Right cardiac atrium (tissue), 5 donors: ENCODE measurements around the gene ACOXL. TPM values are rescaled to one million over a fixed set of nuclear protein-coding genes. Genes with fewer than 3 reads are reported as not detected.
A peak's percentile ranks its signal among the peaks of the same experiment; 100 is the strongest.

ENCODE experiments used
- ATAC-seq, 2 donors: fragments of 200-7000 bp; cut with Tn5 transposase; one replicate each; pipeline versions ENCODE4 v1.8.0 to v1.9.1; 2020; ENCODE audit warnings: moderate library complexity in 2 of 2, mild to moderate bottlenecking in 1 of 2
- DNase-seq, 3 donors: peaks; one replicate each; pipeline ENCODE4 v3.0.0-alpha.2; 2020
- H3K27ac ChIP-seq: one replicate; pipeline ENCODE4 v1.5.1; 2013; ENCODE audit warnings: mild to moderate bottlenecking, low read length, control low read depth, moderate library complexity
- H3K27me3 ChIP-seq: one replicate; pipeline ENCODE4 v1.6.1; 2013; ENCODE audit not compliant: control insufficient read depth, insufficient read depth
- H3K4me1 ChIP-seq: one replicate; pipeline ENCODE4 v1.6.1; 2013; ENCODE audit warnings: low read length; ENCODE audit not compliant: control insufficient read depth, insufficient read depth
- H3K4me3 ChIP-seq: one replicate; pipeline ENCODE4 v1.5.1; 2013; ENCODE audit warnings: low read length, control low read depth
- H3K9me3 ChIP-seq: one replicate; pipeline ENCODE4 v1.6.1; 2013; ENCODE audit warnings: low read length; ENCODE audit not compliant: control insufficient read depth
- WGBS: extraction: QIAGEN DNeasy Blood & Tissue Kit; methylation state at CpG from one replicate; pipeline ENCODE4 v1.1.7; 2013; 5-methylcytosine and 5-hydroxymethylcytosine counted together
- intact Hi-C, 4 donors: fragments of 100-400 bp; cut with DNase I; formaldehyde crosslinking; loops; one replicate each; pipeline versions ENCODE4 v1.11.0 to v1.14.0; 2022 to 2023
- polyA plus RNA-seq: library from polyadenylated mRNA; stranded (reverse); fragments of 200-250 nt; gene quantifications from one replicate; pipeline ENCODE4 v1.2.3, GENCODE V29; 2013
- total RNA-seq, 4 donors: library from RNA; stranded (reverse); fragmentation: NEBNext Ultra II Directional; extraction: Animal tissue kit (Norgen Biotek cat#: 25700); gene quantifications; one replicate each; pipeline ENCODE4 v1.2.1, GENCODE V29; 2021
- donor health status: healthy with polysubstance abuse.
- donor health status: DM: no; HTN: yes; CAD: no.
- donor health status: DM: no; HTN: no; CAD: no.
- donor health status: DM: no; HTN: yes; CAD: no; lungs with severe emphysema.
- donor health status: DM: yes; HTN: yes; CAD: no.

The ACOXL gene
- total and polyA plus RNA-seq, 5 donors, result 0.02 TPM; not detected in 4

DNA sequence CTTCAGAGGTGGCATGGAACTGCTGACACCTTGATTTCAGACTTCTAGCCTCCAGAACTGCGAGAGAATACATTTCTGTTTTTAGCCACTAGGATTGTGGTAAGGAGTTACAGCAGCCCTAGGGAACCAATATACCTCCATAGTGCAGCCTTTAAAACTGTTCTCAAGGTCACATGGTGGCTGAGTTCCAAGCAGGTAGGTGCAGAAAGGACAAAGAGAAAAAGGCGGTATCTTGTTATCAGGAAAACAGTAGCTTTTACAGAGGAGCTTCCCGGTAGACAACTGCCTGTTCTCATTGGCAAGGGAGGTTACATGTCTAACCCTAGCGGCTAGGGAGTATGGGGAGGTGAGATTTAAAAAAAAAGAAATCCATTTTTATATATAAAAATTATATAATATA is 292.1 kb downstream of the ACOXL start:
- H3K27me3 ChIP-seq, result no peaks in the 10 kb centered on the region
- intact Hi-C loops, result no loop called here
- H3K4me1 ChIP-seq, result no peaks in the 10 kb centered on the region
- DNase-seq (no peak), ATAC-seq (no peak)
- no peaks in the 10 kb centered on the region for H3K9me3 ChIP-seq
- H3K27ac ChIP-seq, result no peak overlapping the region
- 89% methylated on average over 4 of the region's 4 CpGs for whole genome bisulfite sequencing
- no peak overlapping the region for H3K4me3 ChIP-seq

- intact Hi-C loops, result no loop called here
- no peaks in the 10 kb centered on the region for H3K4me1 ChIP-seq
- ATAC-seq (no peak), DNase-seq (no peak)
- 83% methylated on average over 4 of the region's 4 CpGs for WGBS
- H3K27ac ChIP-seq, result no peak overlapping the region
- no peak overlapping the region for H3K4me3 ChIP-seq
- no peaks in the 10 kb centered on the region for H3K9me3 ChIP-seq
- H3K27me3 ChIP-seq, result no peaks in the 10 kb centered on the region
These were observed 292.9 kb downstream of the ACOXL start for GRCh38 chr2:111025288-111025687.

DNA sequence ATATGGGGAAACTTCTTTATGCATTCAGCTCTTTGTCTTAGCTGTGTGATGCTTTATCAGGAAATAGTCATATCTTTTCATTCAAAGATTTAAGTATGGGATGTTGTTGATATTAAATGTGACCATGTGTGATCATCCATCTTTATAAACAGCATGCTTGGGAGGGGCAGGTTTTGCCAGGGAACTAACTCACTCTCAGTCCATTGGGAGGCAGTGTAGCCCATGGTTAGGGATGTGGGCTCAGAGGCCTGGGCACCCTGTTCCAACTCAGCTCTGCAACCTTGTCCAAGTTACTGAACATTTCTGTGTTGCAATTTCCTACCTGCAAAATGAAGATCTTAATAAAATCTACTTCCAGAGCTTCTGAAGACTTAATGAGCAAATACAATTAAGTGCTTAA is 296.3 kb downstream of the ACOXL start:
- no peak for ATAC-seq
- Histone ChIP-seq H3K4me3 (no peak overlapping the region), H3K9me3 (no peaks in the 10 kb centered on the region), H3K4me1 (peaks cover 4% of the 10 kb centered on the region), H3K27ac (no peak overlapping the region), H3K27me3 (no peaks in the 10 kb centered on the region)
- intact Hi-C loops, result no loop called here
- no peak for DNase-seq

DNA sequence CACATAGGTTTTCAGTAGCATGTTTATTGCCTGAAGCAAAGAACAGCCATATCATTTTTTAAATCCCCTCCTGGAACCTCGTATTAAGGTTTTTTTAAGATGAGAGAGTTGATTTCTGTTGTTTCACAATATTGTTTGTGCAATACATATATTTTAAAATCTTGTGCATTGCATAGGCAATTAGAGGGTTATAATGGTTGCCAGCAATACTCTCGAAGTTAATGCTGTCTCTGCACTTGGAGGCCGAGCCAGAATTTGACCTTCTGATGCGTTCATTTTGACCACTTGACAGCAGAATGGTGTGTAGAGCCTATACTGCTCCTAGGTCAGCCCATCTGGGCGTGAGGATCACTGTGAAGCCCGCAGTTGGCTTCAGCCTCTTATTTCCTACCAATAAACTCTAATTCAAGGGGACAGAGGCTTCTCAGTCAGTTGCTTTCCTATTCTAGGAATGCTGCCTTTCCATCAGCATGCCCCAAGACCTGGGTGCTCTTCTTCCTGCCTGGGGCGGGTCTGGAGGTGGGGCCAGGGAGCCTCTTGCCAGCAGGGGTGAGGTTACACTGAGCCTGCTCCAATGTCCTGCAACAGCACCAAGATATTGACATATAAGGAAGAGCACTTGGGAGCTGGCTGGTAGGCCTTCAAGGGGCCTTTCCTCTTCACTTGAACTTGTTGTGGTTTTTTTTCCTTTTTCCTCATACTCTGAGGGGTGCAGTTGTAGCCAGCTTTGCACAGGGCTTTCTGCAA is 297.0 kb downstream of the ACOXL start:
- no peak overlapping the region for H3K4me3 ChIP-seq
- peaks cover 4% of the 10 kb centered on the region for H3K4me1 ChIP-seq
- H3K27ac ChIP-seq, result no peak overlapping the region
- no peak for ATAC-seq
- no peaks in the 10 kb centered on the region for H3K27me3 ChIP-seq
- WGBS, result 61% methylated on average over 7 of the region's 7 CpGs
- intact Hi-C loops, result no loop called here
- H3K9me3 ChIP-seq, result no peaks in the 10 kb centered on the region
- DNase-seq, result no peak

- intact Hi-C loops, result no loop called here
- Histone ChIP-seq H3K27ac (no peak overlapping the region), H3K9me3 (no peaks in the 10 kb centered on the region), H3K4me1 (peaks cover 4% of the 10 kb centered on the region), H3K4me3 (no peak overlapping the region), H3K27me3 (no peaks in the 10 kb centered on the region)
- no peak for ATAC-seq
- 79% methylated on average over 10 of the region's 10 CpGs for WGBS
- no peak for DNase-seq
These were observed 298.0 kb downstream of the ACOXL start for GRCh38 chr2:111030260-111030891.

DNA sequence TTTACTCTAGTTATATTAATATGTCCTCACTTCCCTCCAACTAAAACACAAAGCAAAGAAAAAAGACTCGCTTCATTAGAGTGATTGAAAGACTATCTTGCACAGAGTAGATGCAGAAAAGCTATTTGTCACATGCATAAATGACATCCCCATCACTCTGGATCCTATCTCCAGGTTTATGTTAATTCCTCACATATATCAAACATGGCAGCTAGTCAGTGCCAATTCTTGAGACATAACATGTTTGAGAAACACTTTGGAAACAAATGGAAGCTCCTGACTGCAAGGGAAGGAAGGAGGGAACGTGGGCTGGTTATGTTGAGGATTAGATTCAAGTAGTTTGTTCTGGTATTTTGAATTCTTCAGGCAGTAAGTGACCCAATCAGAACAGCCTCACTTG is 298.6 kb downstream of the ACOXL start:
- Histone ChIP-seq H3K27me3 (no peaks in the 10 kb centered on the region), H3K4me3 (no peak overlapping the region), H3K9me3 (no peaks in the 10 kb centered on the region), H3K4me1 (peaks cover 4% of the 10 kb centered on the region), H3K27ac (no peak overlapping the region)
- intact Hi-C loops, result no loop called here
- 26% methylated on average over 2 of the region's 2 CpGs for WGBS
- no peak for DNase-seq
- ATAC-seq, result no peak

GRCh38 chr2:111031546-111032478 is 299.4 kb downstream of the ACOXL start:
- H3K4me3 ChIP-seq, result no peak overlapping the region
- ATAC-seq (peak; percentile 66 to 72), DNase-seq (no peak)
- peaks cover 4% of the 10 kb centered on the region for H3K4me1 ChIP-seq
- H3K27me3 ChIP-seq, result no peaks in the 10 kb centered on the region
- H3K27ac ChIP-seq, result no peak overlapping the region
- intact Hi-C loops, result no loop called here
- H3K9me3 ChIP-seq, result no peaks in the 10 kb centered on the region
- 48% methylated on average over 15 of the region's 15 CpGs for WGBS

GRCh38 chr2:111032721-111033429 is 300.5 kb downstream of the ACOXL start:
- intact Hi-C loops, result no loop called here
- peak; percentile 25 to 27 for ATAC-seq

DNA sequence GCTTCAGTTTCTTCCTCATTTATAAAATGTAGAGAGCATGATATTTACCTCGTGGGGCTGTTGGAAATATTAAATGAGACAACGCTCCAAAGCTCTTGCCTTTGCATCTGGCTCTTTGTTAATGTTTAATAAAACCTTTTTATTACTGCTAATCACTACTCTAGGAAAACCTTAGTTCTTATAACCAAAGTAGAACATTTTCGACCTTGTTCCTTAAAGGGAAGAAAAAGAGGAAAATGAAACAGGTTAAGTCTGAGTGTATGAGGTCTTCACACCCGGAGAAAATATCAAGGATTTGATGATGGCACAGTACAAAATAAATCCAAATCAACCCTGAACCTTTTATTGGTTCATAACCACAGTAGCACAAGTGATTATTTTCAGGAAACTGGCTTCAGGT is 301.8 kb downstream of the ACOXL start:
- ATAC-seq (no peak), DNase-seq (no peak)
- Histone ChIP-seq H3K4me3 (no peak overlapping the region), H3K27ac (no peak overlapping the region), H3K4me1 (peaks cover 4% of the 10 kb centered on the region), H3K9me3 (no peaks in the 10 kb centered on the region), H3K27me3 (no peaks in the 10 kb centered on the region)
- intact Hi-C loops, result no loop called here
- 76% methylated on average over 4 of the region's 4 CpGs for WGBS

More at GRCh38 chr2:111032721-111033429, 300.5 kb downstream of the ACOXL start:
- peaks cover 4% of the 10 kb centered on the region for H3K4me1 ChIP-seq
- DNase-seq, result no peak
- no peaks in the 10 kb centered on the region for H3K9me3 ChIP-seq
- H3K27me3 ChIP-seq, result no peaks in the 10 kb centered on the region
- no peak overlapping the region for H3K27ac ChIP-seq
- H3K4me3 ChIP-seq, result no peak overlapping the region
- WGBS, result 84% methylated on average over 8 of the region's 8 CpGs

- Histone ChIP-seq H3K9me3 (no peaks in the 10 kb centered on the region), H3K27me3 (no peaks in the 10 kb centered on the region), H3K4me3 (no peak overlapping the region), H3K27ac (no peak overlapping the region), H3K4me1 (peaks cover 4% of the 10 kb centered on the region)
- WGBS, result 59% methylated on average over 6 of the region's 6 CpGs
- intact Hi-C loops, result no loop called here
- no peak for DNase-seq
- ATAC-seq, result no peak
These were observed 302.2 kb downstream of the ACOXL start for GRCh38 chr2:111034606-111035005.
